Stimulated activated CD4-positive, alpha-beta T cell treated with anti-CD3 and anti-CD28 coated beads, TNF-alpha, amount 100 ng/mL, for 48 hours (primary cell): ENCODE data around the gene CPS1.

Experiments used
- DNase-seq, 3 donors: peaks; one replicate each; pipeline ENCODE4 v3.0.0-alpha.2; 2020; ENCODE audit warnings: low read depth in 3 of 3

The CPS1 gene

GRCh38 chr2:210546424-210547208 is 9.8 kb upstream of the CPS1 start:
- no peak for DNase-seq

- DNase-seq, result no peak
These were observed 8.4 kb upstream of the CPS1 start for GRCh38 chr2:210548031-210548430.

DNA sequence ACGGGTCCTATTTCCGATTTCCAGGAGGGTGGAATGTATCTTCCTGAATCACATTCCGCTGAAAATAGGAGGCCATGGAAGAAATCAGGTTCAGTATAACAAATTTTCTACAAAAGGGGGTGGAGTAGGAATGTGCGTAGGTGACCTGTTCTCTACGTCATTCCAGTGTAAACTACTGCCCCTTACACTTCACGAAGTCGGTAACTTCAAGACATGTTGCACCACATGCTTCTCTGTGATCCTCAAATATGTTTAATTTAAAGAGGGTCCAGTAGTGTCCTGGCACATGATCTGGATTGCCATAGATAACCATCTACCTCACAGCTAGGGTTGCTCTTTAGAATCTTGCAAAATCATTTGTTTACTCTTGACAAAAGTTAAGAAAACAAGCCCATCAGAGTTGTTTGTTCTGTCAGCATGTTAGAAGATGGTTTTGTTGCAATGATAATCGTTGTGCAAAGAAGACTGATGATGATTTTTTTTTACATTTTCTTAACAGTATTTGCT is 7.5 kb upstream of the CPS1 start:
- DNase-seq, result no peak

DNA sequence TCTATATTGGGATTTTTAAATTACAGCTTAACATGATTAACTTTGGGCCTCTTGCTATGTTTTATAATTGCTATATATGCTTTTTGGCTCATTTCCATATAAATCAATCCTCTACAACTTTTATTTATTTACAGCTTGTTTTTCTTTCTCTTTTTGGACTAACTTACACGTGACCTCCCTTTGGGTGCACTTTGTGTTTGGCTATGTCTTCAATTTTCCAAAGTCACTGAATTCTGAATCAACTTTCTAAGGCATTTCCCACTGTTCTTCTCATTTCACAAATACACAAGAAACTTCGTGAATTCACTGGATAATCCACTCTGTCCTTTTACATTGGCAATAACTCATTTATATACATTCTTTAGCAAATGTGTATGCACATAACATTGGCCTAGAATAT is 5.4 kb upstream of the CPS1 start:
- no peak for DNase-seq

- no peak for DNase-seq
These were observed 3.0 kb upstream of the CPS1 start for GRCh38 chr2:210553373-210553772.

- no peak for DNase-seq
These were observed 844 bp upstream of the CPS1 start for GRCh38 chr2:210555555-210555954.

DNA sequence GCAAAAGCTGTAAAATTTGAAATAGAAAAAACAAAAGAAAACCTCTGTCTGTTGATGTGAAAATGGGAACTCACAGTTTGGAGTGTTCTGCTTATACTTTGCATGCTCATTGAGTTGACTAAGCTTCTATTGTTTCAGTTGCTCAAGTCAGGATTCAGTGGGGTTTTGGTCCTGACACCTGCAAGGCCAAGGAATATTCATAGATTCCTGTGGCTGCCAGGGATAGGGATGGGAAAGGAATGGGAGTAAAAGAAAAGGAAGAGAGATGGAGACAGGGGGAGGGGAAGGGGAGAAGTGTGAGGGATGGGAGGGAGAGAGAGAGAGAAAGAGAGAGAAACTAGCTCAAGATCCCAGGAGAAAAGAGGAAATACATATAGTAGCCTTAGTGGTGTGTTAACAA is 1.3 kb downstream of the CPS1 start:
- DNase-seq, result no peak

- DNase-seq, result no peak
These were observed 2.3 kb downstream of the CPS1 start for GRCh38 chr2:210558708-210559107.

DNA sequence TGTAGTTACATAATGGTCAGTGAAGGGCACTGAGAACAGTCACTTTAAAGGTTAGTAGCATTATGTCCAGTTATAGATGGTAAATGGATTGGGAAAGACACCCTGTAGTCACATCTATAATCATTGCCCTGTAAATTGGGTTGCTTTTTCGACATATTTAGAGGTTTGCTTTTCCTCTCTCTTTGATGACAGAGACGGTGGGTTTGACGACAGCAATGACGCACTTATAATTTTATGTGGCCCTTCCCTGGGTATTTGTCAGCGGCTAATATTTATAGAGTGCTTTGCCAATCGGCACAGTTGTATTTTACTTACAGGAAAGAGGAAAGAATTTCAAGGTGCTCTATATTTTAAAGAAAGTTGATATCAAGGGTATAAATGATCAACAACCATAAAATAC is 2.8 kb downstream of the CPS1 start:
- no peak for DNase-seq

- DNase-seq, result no peak
These were observed 5.1 kb downstream of the CPS1 start for GRCh38 chr2:210561475-210561874.

- no peak for DNase-seq
These were observed 5.7 kb downstream of the CPS1 start for GRCh38 chr2:210562091-210562490.

GRCh38 chr2:210562502-210563080 is 6.2 kb downstream of the CPS1 start:
- no peak for DNase-seq

DNA sequence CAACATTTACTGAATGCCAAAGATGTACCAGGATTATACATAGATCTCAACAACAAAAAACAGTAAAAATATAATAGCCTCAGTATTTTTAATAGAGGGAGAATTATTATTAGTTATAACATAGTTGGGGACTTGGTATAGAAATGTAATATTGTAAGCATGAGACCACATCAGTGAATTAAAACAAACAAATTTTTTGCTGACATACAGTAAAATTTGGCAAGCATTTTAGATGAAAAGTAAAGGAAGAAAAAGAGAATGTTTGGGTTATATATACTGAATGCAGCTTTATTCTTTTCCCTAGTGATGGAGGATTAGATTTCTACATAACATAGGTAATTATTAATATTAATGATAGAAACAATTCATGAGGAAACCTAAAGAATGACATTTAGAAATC is 10.9 kb downstream of the CPS1 start:
- DNase-seq, result no peak

- no peak for DNase-seq
These were observed 11.7 kb downstream of the CPS1 start for GRCh38 chr2:210568108-210568507.

GRCh38 chr2:210577263-210578071 is 21.1 kb downstream of the CPS1 start:
- no peak for DNase-seq

DNA sequence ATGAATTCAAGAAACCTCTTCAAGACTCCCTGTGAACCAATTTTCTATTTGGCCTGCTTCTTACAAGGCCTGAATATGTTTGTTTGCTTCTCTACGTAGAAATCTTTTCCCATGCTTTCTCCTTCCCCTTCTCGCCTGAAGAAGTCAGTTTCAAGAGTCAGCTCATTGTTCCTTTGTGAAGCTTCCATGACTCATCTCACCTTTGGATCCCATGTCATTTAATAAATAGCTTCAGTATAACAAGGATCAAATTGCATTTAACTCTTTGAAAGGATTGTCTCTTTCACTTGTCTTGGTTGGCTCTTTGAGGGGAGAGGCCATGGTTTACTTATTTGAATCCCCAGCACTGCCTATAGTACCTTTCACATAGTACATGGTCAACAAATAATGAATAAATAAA is 28.4 kb downstream of the CPS1 start:
- no peak for DNase-seq

- DNase-seq, result no peak
These were observed 30.0 kb downstream of the CPS1 start for GRCh38 chr2:210586381-210586780.

DNA sequence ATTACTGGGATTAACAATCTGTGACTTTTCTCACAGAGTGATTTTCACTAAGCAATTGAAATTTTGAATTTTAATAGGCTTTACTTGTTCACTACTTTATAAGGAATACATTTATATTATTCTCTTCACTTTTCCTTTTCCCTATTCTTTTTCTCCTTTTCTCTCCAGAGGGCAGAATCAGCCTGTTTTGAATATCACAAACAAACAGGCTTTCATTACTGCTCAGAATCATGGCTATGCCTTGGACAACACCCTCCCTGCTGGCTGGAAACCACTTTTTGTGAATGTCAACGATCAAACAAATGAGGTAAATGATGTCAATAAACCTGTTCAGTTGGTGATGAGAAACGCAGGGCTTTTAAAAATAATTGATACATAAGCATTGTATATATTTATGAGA is 35.3 kb downstream of the CPS1 start:
- no peak for DNase-seq

GRCh38 chr2:210592726-210593125 is 36.3 kb downstream of the CPS1 start:
- DNase-seq, result no peak

DNA sequence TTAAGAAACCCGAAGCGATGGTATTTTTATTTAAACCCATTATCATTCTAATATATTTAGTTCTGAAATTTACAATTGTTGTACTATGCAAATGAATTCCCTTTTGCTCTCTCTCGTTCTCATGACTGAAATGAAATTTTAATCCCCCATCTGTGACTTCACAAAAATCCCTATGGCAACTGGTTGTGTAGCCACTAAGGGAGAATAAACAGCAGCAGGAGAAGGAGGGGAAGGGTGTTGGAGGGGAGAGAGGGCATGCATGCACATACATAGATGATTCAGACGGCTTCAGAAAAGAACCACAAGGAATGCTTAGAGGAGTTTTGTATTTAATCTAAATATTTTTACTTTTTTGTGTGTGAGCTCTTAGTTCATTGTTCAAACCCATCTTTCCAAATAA is 36.8 kb downstream of the CPS1 start:
- no peak for DNase-seq

DNA sequence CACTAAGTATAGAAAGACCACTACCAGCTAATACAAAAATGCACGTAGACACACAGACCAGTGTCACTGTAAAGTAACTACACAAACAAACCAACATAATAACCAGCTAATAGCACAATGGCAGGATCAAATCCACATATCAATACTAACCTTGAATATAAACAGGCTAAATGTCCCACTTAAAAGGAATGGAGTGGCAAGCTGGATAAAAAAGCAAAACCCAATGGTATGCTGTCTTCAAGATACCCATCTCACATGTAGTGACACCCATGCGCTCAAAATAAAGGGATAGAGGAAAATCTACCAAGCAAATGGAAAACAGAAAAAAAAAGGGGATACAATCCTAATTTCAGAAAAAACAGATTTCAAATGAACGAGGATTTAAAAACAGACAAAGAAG is 41.8 kb downstream of the CPS1 start:
- no peak for DNase-seq

DNA sequence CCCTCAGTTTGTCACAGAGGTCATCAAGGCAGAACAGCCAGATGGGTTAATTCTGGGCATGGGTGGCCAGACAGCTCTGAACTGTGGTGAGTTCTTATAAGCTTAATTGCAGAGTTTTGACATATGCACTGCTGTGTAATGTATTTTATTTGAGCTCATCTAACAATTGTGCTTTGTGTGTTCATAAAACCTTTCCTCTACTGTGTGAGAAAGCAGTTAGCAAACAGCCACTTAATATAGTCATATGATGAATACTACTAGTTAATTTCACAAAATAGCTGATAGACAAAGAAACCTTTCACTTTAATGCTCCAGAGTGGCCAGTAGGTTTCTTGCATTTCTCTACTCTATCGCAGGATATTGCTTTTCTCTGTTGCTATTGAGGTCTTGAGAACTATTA is 43.1 kb downstream of the CPS1 start:
- DNase-seq, result no peak

- no peak for DNase-seq
These were observed 48.3 kb downstream of the CPS1 start for GRCh38 chr2:210604666-210605065.
